Heart left ventricle (tissue), 16 donors: ENCODE measurements around the gene LRP5. TPM values are rescaled to one million over a fixed set of nuclear protein-coding genes. Genes with fewer than 3 reads are reported as not detected.
A peak's percentile ranks its signal among the peaks of the same experiment; 100 is the strongest.

Experiments
- ATAC-seq, 4 donors: fragments of 200-7000 bp; cut with Tn5 transposase; one replicate each; pipeline ENCODE4 v1.9.1; 2020 to 2022; ENCODE audit warnings: moderate library complexity in 4 of 4, mild to moderate bottlenecking in 3 of 4, moderate number of reproducible peaks in 1 of 4
- DNase-seq, 5 donors: peaks; one replicate each; pipeline ENCODE4 v3.0.0-alpha.2; 2020
- H3K27ac ChIP-seq, 12 donors: fragments of 200-600 bp; sonication (generic) in 4 of 12; one replicate each; pipeline versions ENCODE4 v1.5.0 to v1.8.0; 2016 to 2022; ENCODE audit warnings: mild to moderate bottlenecking in 2 of 12
- H3K27me3 ChIP-seq, 9 donors: fragments of 200-600 bp; sonication (generic) in 2 of 9; one replicate each; pipeline versions ENCODE4 v1.5.1 to v1.8.0; 2016 to 2022; ENCODE audit warnings: mild to moderate bottlenecking in 3 of 9
- H3K36me3 ChIP-seq, 9 donors: fragments of 200-600 bp; sonication (generic) in 2 of 9; one replicate each; pipeline versions ENCODE4 v1.5.0 to v1.8.0; 2018 to 2022; ENCODE audit warnings: mild to moderate bottlenecking in 2 of 9
- H3K4me1 ChIP-seq, 12 donors: fragments of 200-600 bp; sonication (generic) in 4 of 12; one replicate each; pipeline versions ENCODE4 v1.5.0 to v1.8.0; 2016 to 2022; ENCODE audit warnings: mild to moderate bottlenecking in 3 of 12
- H3K4me3 ChIP-seq, 12 donors: fragments of 200-600 bp; sonication (generic) in 4 of 12; one replicate each; pipeline versions ENCODE4 v1.5.0 to v1.8.0; 2017 to 2022; ENCODE audit warnings: mild to moderate bottlenecking in 9 of 12, moderate library complexity in 4 of 12
- H3K9me3 ChIP-seq, 12 donors: fragments of 200-600 bp; sonication (generic) in 4 of 12; one replicate each; pipeline versions ENCODE4 v1.5.0 to v1.8.0; 2016 to 2022; ENCODE audit warnings: mild to moderate bottlenecking in 1 of 12
- CTCF ChIP-seq, 12 donors: fragments of 200-600 bp; sonication (generic) in 4 of 12; IDR thresholded peaks; one replicate each; pipeline versions ENCODE4 v1.5.0 to v1.8.0; 2018 to 2022; ENCODE audit warnings: antibody characterized with exemption in 12 of 12, mild to moderate bottlenecking in 5 of 12
- POLR2A ChIP-seq, 2 donors: fragments of 450-650 bp; IDR thresholded peaks; one replicate each; pipeline ENCODE4 v1.6.1; 2017; ENCODE audit warnings: antibody characterized with exemption in 2 of 2, mild to moderate bottlenecking in 2 of 2, moderate library complexity in 2 of 2
- WGBS, 4 donors: extraction: QIAGEN DNeasy Blood & Tissue Kit in 2 of 4; methylation state at CpG; one replicate each; pipeline versions ENCODE4 v1.1.5 to v1.1.7; 2013 to 2018; 5-methylcytosine and 5-hydroxymethylcytosine counted together
- intact Hi-C, 10 donors: fragments of 100-400 bp; cut with DNase I; formaldehyde crosslinking; loops; one replicate each; pipeline versions ENCODE4 v1.11.1 to v1.14.2; 2022
- long read RNA-seq, 3 donors: library from polyadenylated mRNA; unstranded; transcript quantifications; one replicate each; pipeline ENCODE4 v2.0.0, GENCODE V29; 2020 to 2021
- polyA plus RNA-seq, 2 donors: library from polyadenylated mRNA; stranded (reverse); fragments of 200-250 nt; gene quantifications; one replicate each; pipeline ENCODE4 v1.2.3, GENCODE V29; 2013
- total RNA-seq, 9 donors: library from RNA; depleted of rRNA in 2 of 9; stranded (reverse); fragments of >200 nt in 2 of 9; fragmentation: NEBNext Ultra II Directional in 3 of 9; extraction: Animal tissue kit (Norgen Biotek cat#: 25700) in 3 of 9; gene quantifications; one replicate each; pipeline versions ENCODE4 v1.1.0 to v1.2.4, GENCODE V29; 2016 to 2023
- donor health status: ischemic (EF 13 %, LVEDD 7.1; RV severe dilation, severe dysfunction).
- donor health status: healthy with polysubstance abuse.
- donor health status: DM: no; HTN: yes; CAD: no.
- donor health status: DM: no; HTN: no; CAD: no.
- donor health status: ischemic (EF 25% LVEDD 6.9; RV normal size, moderate dysfunction).
- donor health status: ischemic (EF 25% LVEDD 5.7; RV mildly dilated, moderate dysfunction).
- donor health status: healthy.
- donor health status: DM: yes; HTN: yes; CAD: no.
- donor health status: ischemic (EF 35%, LVEDD 5.7; RV mildly dilated, moderate dysfunction).
- donor health status: nonischemic (EF 11% LVEDD 7.7; RV severe dilation, severe dysfunction).
- donor health status: DM: yes; HTN: yes; CAD: no.
- donor health status: PGD.
- donor health status: ischemic (EF 29% LVEDD 5.4; RV normal size, mild dysfunction).
- donor health status: nonischemic (EF 23%, LVEDD 6.1; RV moderate dilation, normal function).

The LRP5 gene
- total RNA-seq (10 to 100 TPM; 34.5 to 62.5 (median 39.8) TPM), polyA plus RNA-seq (10 to 100 TPM; 30.2 to 44.0 TPM)
- long read RNA-seq, donor 1, full-length matches to known transcripts: 6 of 43 reads
- long read RNA-seq, donor 1, partial matches to known transcripts: 18 of 43 reads
- long read RNA-seq, donor 1, other reads (novel, unspliced or antisense): 19 of 43 reads
- long read RNA-seq, donor 2, full-length matches to known transcripts: 1 of 29 reads
- long read RNA-seq, donor 2, partial matches to known transcripts: 18 of 29 reads
- long read RNA-seq, donor 2, other reads (novel, unspliced or antisense): 10 of 29 reads
- long read RNA-seq, donor 3, full-length matches to known transcripts: 4 of 24 reads
- long read RNA-seq, donor 3, partial matches to known transcripts: 12 of 24 reads
- long read RNA-seq, donor 3, other reads (novel, unspliced or antisense): 8 of 24 reads

DNA sequence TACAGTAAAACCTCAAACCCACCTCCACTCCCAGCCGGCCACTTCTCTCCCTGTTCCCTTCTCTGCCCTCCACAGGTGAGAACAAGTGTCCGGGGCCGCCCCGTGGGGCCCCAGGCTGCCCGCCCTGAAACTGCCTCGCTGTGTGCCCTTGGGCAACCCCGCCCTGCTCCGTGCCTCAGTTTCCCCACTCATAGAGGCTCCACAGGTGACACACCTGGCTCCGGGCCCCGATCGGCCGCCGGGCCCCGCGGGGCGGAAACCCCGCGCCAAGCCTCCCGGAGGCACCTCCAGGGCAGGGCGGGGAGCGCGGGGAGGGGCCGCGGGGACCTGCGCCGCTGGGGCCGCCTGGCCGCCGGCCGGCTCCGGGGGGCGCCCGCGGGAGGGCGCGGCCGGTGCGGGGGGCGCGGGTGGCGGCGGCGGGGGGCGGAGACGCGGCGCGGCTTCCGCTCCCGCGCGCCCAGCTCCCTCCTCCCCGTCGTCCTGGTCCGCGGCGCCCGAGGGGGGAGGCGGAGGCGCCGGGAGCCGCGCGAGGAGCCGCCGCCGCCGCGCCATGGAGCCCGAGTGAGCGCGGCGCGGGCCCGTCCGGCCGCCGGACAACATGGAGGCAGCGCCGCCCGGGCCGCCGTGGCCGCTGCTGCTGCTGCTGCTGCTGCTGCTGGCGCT is at the start of gene LRP5:
LRP5 (plus strand) TSS at position 475 of the 663 bp plus-strand sequence; CDS start at position 599, 124 bp downstream.
- Histone ChIP-seq H3K4me3 (peak within 1 kb of the TSS; percentile 25 to 94 (median 72)), H3K4me1 (peaks cover 0 to 51% (median 37%) of the 10 kb centered on the region in 12 donors), H3K36me3 (no peaks in the 10 kb centered on the region), H3K27ac (peak within 1 kb of the TSS; percentile 47 to 93 (median 84)), H3K27me3 (peaks cover 0 to 3% (median 0%) of the 10 kb centered on the region in 9 donors), H3K9me3 (no peaks in the 10 kb centered on the region)
- intact Hi-C loops: loop anchor here in 7 of 10 donors (2.0 to 5.0 kb wide), 4 partner anchors 40 to 70 kb away; no protein-coding TSS in a partner anchor
- 4 to 38% (median 12%) methylated on average over 8 to 85 of the region's 85 CpGs for WGBS, 4 donors
- no peak for TF ChIP-seq POLR2A (IDR thresholded peaks at IDR 0.05)
- TF ChIP-seq CTCF (IDR thresholded peaks at IDR 0.05): no peak
- DNase-seq (peak in 2 of 5 donors; percentile 31 to 46), ATAC-seq (peak in 2 of 4 donors; percentile 21 to 22)

GRCh38 chr11:68263444-68264035 is 48.9 kb upstream of the LRP5 start:
- DNase-seq (no peak), ATAC-seq (peak in 2 of 4 donors; percentile 33 to 51)
- WGBS, 4 donors: 83 to 92% (median 86%) methylated on average over 13 of the region's 13 CpGs
- H3K9me3 ChIP-seq: no peaks in the 10 kb centered on the region
- H3K4me1 ChIP-seq: peaks cover 0 to 12% (median 0%) of the 10 kb centered on the region in 12 donors
- no peaks in the 10 kb centered on the region for H3K27me3 ChIP-seq
- no peak overlapping the region for H3K27ac ChIP-seq
- H3K36me3 ChIP-seq: peaks cover 0 to 80% (median 73%) of the 10 kb centered on the region in 9 donors
- TF ChIP-seq POLR2A (IDR thresholded peaks at IDR 0.05): no peak
- intact Hi-C loops: no loop called here
- no peak overlapping the region for H3K4me3 ChIP-seq

DNA sequence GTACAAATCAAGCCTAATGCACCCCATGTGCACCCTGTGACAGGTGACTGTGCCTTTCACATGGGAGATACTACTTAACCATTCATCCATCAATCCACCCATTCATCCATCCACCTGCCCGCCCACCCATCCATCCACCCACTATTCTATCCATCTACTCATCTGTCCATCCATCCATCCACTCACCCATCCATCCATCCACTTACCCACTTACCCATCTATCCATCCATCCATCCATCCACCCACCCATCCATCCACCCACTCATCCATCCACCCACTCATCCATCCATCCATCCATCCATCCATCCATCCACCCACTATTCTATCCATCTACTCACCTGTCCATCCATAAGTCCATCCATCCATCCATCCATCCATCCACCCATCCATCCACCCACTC is 48.1 kb upstream of the LRP5 start:
- H3K36me3 ChIP-seq: peaks cover 0 to 81% (median 73%) of the 10 kb centered on the region in 9 donors
- no peak overlapping the region for H3K27ac ChIP-seq
- ATAC-seq (no peak), DNase-seq (no peak)
- peaks cover 0 to 19% (median 4%) of the 10 kb centered on the region in 12 donors for H3K4me1 ChIP-seq
- intact Hi-C loops: no loop called here
- no peak for TF ChIP-seq CTCF (IDR thresholded peaks at IDR 0.05)
- TF ChIP-seq POLR2A (IDR thresholded peaks at IDR 0.05): no peak
- 95 to 98% (median 97%) methylated on average over 1 of the region's 1 CpG for WGBS, 4 donors
- no peaks in the 10 kb centered on the region for H3K27me3 ChIP-seq
- H3K9me3 ChIP-seq: no peaks in the 10 kb centered on the region
- H3K4me3 ChIP-seq: no peak overlapping the region

DNA sequence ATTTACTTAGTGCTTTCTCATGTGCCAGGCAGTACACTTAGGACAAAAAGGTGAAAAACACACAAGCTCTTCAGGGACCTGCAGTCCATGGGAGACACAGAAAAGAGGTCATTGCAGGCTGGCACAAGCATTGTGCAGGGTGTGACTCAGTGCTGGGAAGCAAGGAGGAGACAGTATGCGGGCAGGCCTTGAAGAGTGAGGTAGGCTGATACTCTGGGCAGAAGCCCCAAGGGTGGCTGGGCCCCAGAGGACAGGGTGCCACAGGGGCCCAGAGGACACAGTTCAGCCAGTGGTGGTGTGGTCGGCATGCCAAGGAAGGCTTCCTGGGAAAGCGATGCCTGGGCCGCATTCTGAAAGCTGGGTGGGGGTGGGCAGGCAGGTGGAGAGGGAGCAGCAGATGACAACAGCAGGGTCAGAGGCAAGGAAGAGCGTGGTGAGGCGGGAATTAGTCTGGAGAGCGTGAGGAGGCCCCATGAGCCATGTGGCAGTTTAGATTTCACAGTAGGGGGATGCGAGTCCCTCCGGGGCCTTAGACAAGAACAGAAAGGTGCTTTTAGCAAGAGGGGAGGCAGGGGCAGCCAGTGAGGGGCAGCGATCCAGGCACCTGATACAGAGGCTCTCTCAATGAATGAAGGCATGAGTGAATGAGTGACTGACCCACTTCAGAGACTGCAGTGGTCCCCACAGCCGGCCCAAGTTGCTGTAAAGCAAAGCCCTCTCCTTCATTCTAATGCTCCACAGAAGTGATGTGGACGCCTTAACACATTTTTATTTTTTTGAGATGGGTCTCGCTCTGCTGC is 47.5 kb upstream of the LRP5 start:
- peaks cover 2 to 26% (median 11%) of the 10 kb centered on the region in 12 donors for H3K4me1 ChIP-seq
- ATAC-seq (no peak), DNase-seq (no peak)
- H3K36me3 ChIP-seq: peaks cover 0 to 81% (median 73%) of the 10 kb centered on the region in 9 donors
- no peak overlapping the region for H3K27ac ChIP-seq
- WGBS, 4 donors: 89 to 95% (median 91%) methylated on average over 13 of the region's 13 CpGs
- TF ChIP-seq CTCF (IDR thresholded peaks at IDR 0.05) (no peak), POLR2A (IDR thresholded peaks at IDR 0.05) (no peak)
- no peaks in the 10 kb centered on the region for H3K9me3 ChIP-seq
- no peak overlapping the region for H3K4me3 ChIP-seq
- no peaks in the 10 kb centered on the region for H3K27me3 ChIP-seq
- intact Hi-C loops: no loop called here
